Measurements from ENCODE around the gene CFAP107.
"Not testable (repeated sequence)": the region's sequence is repeated elsewhere in the genome, so short reads cannot be mapped to it uniquely, and the experiment has no call there.

Gene CFAP107

GRCh38 chr1:12771186-12771585, 25.2 kb downstream of the CFAP107 start:
- DNase-seq (ENCODE audit: low spot score in 2 of 2) (no peak), ATAC-seq (replicated peaks; ENCODE audit: extremely low read depth, poor library complexity, severe bottlenecking) (no peak)
- Mint-ChIP-seq H3K36me3 (ENCODE audit: insufficient read depth) (no peaks in the 10 kb centered on the region), H3K4me1 (no peaks in the 10 kb centered on the region), H3K27me3 (peaks cover 94% of the 10 kb centered on the region), H3K4me3 (no peak overlapping the region), H3K27ac (ENCODE audit: low read depth) (no peak overlapping the region), H3K9me3 (no peaks in the 10 kb centered on the region)

- DNase-seq (ENCODE audit: low spot score in 2 of 2) (no peak), ATAC-seq (replicated peaks; ENCODE audit: extremely low read depth, poor library complexity, severe bottlenecking) (no peak)
- Mint-ChIP-seq H3K4me1 (no peaks in the 10 kb centered on the region), H3K27ac (ENCODE audit: low read depth) (no peak overlapping the region), H3K27me3 (peaks cover 96% of the 10 kb centered on the region), H3K9me3 (no peaks in the 10 kb centered on the region), H3K36me3 (ENCODE audit: insufficient read depth) (no peaks in the 10 kb centered on the region), H3K4me3 (no peak overlapping the region)
Observed at GRCh38 chr1:12772520-12772919, 26.5 kb downstream of the CFAP107 start.

- Mint-ChIP-seq H3K27ac (ENCODE audit: low read depth) (no peak within 1 kb of the TSS), H3K4me1 (no peaks in the 10 kb centered on the region), H3K27me3 (peaks cover 96% of the 10 kb centered on the region), H3K9me3 (no peaks in the 10 kb centered on the region), H3K36me3 (ENCODE audit: insufficient read depth) (no peaks in the 10 kb centered on the region), H3K4me3 (no peak within 1 kb of the TSS)
- DNase-seq (ENCODE audit: low spot score in 2 of 2) (no peak), ATAC-seq (replicated peaks; ENCODE audit: extremely low read depth, poor library complexity, severe bottlenecking) (no peak)
Observed at GRCh38 chr1:12773438-12773837, 27.4 kb downstream of the CFAP107 start, which contains the start of gene PRAMEF12. TSS of gene PRAMEF12 (plus strand) at chr1:12773738. CDS start at chr1:12774868, 1,130 bp downstream.

GRCh38 chr1:12774801-12775345, 28.9 kb downstream of the CFAP107 start:
- Mint-ChIP-seq H3K4me1 (no peaks in the 10 kb centered on the region), H3K9me3 (no peaks in the 10 kb centered on the region), H3K36me3 (ENCODE audit: insufficient read depth) (no peaks in the 10 kb centered on the region), H3K27ac (ENCODE audit: low read depth) (no peak overlapping the region), H3K4me3 (no peak overlapping the region), H3K27me3 (peaks cover 96% of the 10 kb centered on the region)
- ATAC-seq (replicated peaks; ENCODE audit: extremely low read depth, poor library complexity, severe bottlenecking): no peak
- DNase-seq (ENCODE audit: low spot score in 2 of 2): no peak

- no peak overlapping the region for H3K4me3 Mint-ChIP-seq
- ATAC-seq (replicated peaks; ENCODE audit: extremely low read depth, poor library complexity, severe bottlenecking) (no peak), DNase-seq (ENCODE audit: low spot score in 2 of 2) (no peak)
- H3K9me3 Mint-ChIP-seq: no peaks in the 10 kb centered on the region
- H3K4me1 Mint-ChIP-seq: no peaks in the 10 kb centered on the region
- H3K36me3 Mint-ChIP-seq (ENCODE audit: insufficient read depth): no peaks in the 10 kb centered on the region
- H3K27ac Mint-ChIP-seq (ENCODE audit: low read depth): no peak overlapping the region
- peaks cover 91% of the 10 kb centered on the region for H3K27me3 Mint-ChIP-seq
Observed at GRCh38 chr1:12775443-12775842, 29.4 kb downstream of the CFAP107 start.

- H3K4me3 Mint-ChIP-seq: no peak overlapping the region
- no peaks in the 10 kb centered on the region for H3K36me3 Mint-ChIP-seq (ENCODE audit: insufficient read depth)
- ATAC-seq (replicated peaks; ENCODE audit: extremely low read depth, poor library complexity, severe bottlenecking) (no peak), DNase-seq (ENCODE audit: low spot score in 2 of 2) (no peak)
- peaks cover 76% of the 10 kb centered on the region for H3K27me3 Mint-ChIP-seq
- H3K9me3 Mint-ChIP-seq: no peaks in the 10 kb centered on the region
- H3K27ac Mint-ChIP-seq (ENCODE audit: low read depth): no peak overlapping the region
- H3K4me1 Mint-ChIP-seq: no peaks in the 10 kb centered on the region
Observed at GRCh38 chr1:12776801-12777557, 31.0 kb downstream of the CFAP107 start.

- H3K9me3 Mint-ChIP-seq: no peaks in the 10 kb centered on the region
- peaks cover 65% of the 10 kb centered on the region for H3K27me3 Mint-ChIP-seq
- ATAC-seq (replicated peaks; ENCODE audit: extremely low read depth, poor library complexity, severe bottlenecking) (no peak), DNase-seq (ENCODE audit: low spot score in 2 of 2) (no peak)
- H3K4me3 Mint-ChIP-seq: no peak overlapping the region
- no peaks in the 10 kb centered on the region for H3K36me3 Mint-ChIP-seq (ENCODE audit: insufficient read depth)
- no peaks in the 10 kb centered on the region for H3K4me1 Mint-ChIP-seq
- H3K27ac Mint-ChIP-seq (ENCODE audit: low read depth): no peak overlapping the region
Observed at GRCh38 chr1:12778061-12778460, 32.1 kb downstream of the CFAP107 start.

- no peak overlapping the region for H3K27ac Mint-ChIP-seq (ENCODE audit: low read depth)
- DNase-seq (ENCODE audit: low spot score in 2 of 2) (no peak), ATAC-seq (replicated peaks; ENCODE audit: extremely low read depth, poor library complexity, severe bottlenecking) (no peak)
- H3K4me1 Mint-ChIP-seq: no peaks in the 10 kb centered on the region
- no peak overlapping the region for H3K4me3 Mint-ChIP-seq
- peaks cover 57% of the 10 kb centered on the region for H3K27me3 Mint-ChIP-seq
- H3K9me3 Mint-ChIP-seq: peaks cover 6% of the 10 kb centered on the region
- no peaks in the 10 kb centered on the region for H3K36me3 Mint-ChIP-seq (ENCODE audit: insufficient read depth)
Observed at GRCh38 chr1:12778907-12779306, 32.9 kb downstream of the CFAP107 start.

GRCh38 chr1:12781488-12781887, 35.5 kb downstream of the CFAP107 start:
- H3K27ac Mint-ChIP-seq (ENCODE audit: low read depth); H3K4me1 Mint-ChIP-seq; DNase-seq (ENCODE audit: low spot score in 2 of 2); H3K4me3 Mint-ChIP-seq; ATAC-seq (replicated peaks; ENCODE audit: extremely low read depth, poor library complexity, severe bottlenecking); H3K36me3 Mint-ChIP-seq (ENCODE audit: insufficient read depth): not testable (repeated sequence)
- Mint-ChIP-seq H3K27me3 (peaks cover 35% of the 10 kb centered on the region), H3K9me3 (peaks cover 17% of the 10 kb centered on the region)

GRCh38 chr1:12783783-12784182, 37.8 kb downstream of the CFAP107 start:
- not testable (repeated sequence) for DNase-seq (ENCODE audit: low spot score in 2 of 2); H3K27ac Mint-ChIP-seq (ENCODE audit: low read depth); H3K36me3 Mint-ChIP-seq (ENCODE audit: insufficient read depth); ATAC-seq (replicated peaks; ENCODE audit: extremely low read depth, poor library complexity, severe bottlenecking); H3K4me1 Mint-ChIP-seq; H3K4me3 Mint-ChIP-seq
- H3K27me3 Mint-ChIP-seq: peaks cover 12% of the 10 kb centered on the region
- peaks cover 17% of the 10 kb centered on the region for H3K9me3 Mint-ChIP-seq

GRCh38 chr1:12784729-12785128, 38.7 kb downstream of the CFAP107 start:
- DNase-seq (ENCODE audit: low spot score in 2 of 2); ATAC-seq (replicated peaks; ENCODE audit: extremely low read depth, poor library complexity, severe bottlenecking); H3K27ac Mint-ChIP-seq (ENCODE audit: low read depth); H3K27me3 Mint-ChIP-seq; H3K36me3 Mint-ChIP-seq (ENCODE audit: insufficient read depth); H3K4me3 Mint-ChIP-seq; H3K4me1 Mint-ChIP-seq: not testable (repeated sequence)
- peaks cover 17% of the 10 kb centered on the region for H3K9me3 Mint-ChIP-seq

GRCh38 chr1:12791097-12791496, 45.1 kb downstream of the CFAP107 start, which contains the start of gene PRAMEF1:
TSS of gene PRAMEF1 (plus strand) at chr1:12791397. CDS start at chr1:12793228, 1,831 bp downstream.
- not testable (repeated sequence) for H3K36me3 Mint-ChIP-seq (ENCODE audit: insufficient read depth); H3K27ac Mint-ChIP-seq (ENCODE audit: low read depth); H3K9me3 Mint-ChIP-seq; ATAC-seq (replicated peaks; ENCODE audit: extremely low read depth, poor library complexity, severe bottlenecking); H3K4me1 Mint-ChIP-seq; DNase-seq (ENCODE audit: low spot score in 2 of 2); H3K4me3 Mint-ChIP-seq
- H3K27me3 Mint-ChIP-seq: peaks cover 10% of the 10 kb centered on the region

- Mint-ChIP-seq H3K4me1 (no peaks in the 10 kb centered on the region), H3K9me3 (no peaks in the 10 kb centered on the region), H3K36me3 (ENCODE audit: insufficient read depth) (no peaks in the 10 kb centered on the region), H3K27ac (ENCODE audit: low read depth) (no peak overlapping the region), H3K4me3 (no peak overlapping the region), H3K27me3 (peaks cover 21% of the 10 kb centered on the region)
- DNase-seq (ENCODE audit: low spot score in 2 of 2) (no peak), ATAC-seq (replicated peaks; ENCODE audit: extremely low read depth, poor library complexity, severe bottlenecking) (no peak)
Observed at GRCh38 chr1:12798911-12799310, 52.9 kb downstream of the CFAP107 start.
